ENCODE results near the gene CBLB. TPM values are rescaled to one million over a fixed set of nuclear protein-coding genes. Genes with fewer than 3 reads are reported as not detected.

CBLB gene
- total RNA-seq, 1 donor from 2014 or later, result 41.5 TPM

GRCh38 chr3:105672996-105673395, 195.8 kb downstream of the CBLB start:
- no peak for ATAC-seq
- DNase-seq, result no peak
- TF ChIP-seq CTCF (IDR thresholded peaks at IDR 0.05), result no peak
- Histone ChIP-seq H3K36me3 (peaks cover 59% of the 10 kb centered on the region), H3K4me1 (no peaks in the 10 kb centered on the region), H3K27ac (no peak overlapping the region), H3K4me3 (no peak overlapping the region), H3K27me3 (no peaks in the 10 kb centered on the region), H3K9me3 (no peaks in the 10 kb centered on the region)
- intact Hi-C loops (cut with DNase I), result no loop called here

- Histone ChIP-seq H3K27me3 (no peaks in the 10 kb centered on the region), H3K4me3 (no peak overlapping the region), H3K27ac (no peak overlapping the region), H3K9me3 (no peaks in the 10 kb centered on the region), H3K36me3 (peaks cover 58% of the 10 kb centered on the region), H3K4me1 (no peaks in the 10 kb centered on the region)
- ATAC-seq (no peak), DNase-seq (no peak)
- intact Hi-C loops (cut with DNase I), result no loop called here
- TF ChIP-seq CTCF (IDR thresholded peaks at IDR 0.05), result no peak
Measured at GRCh38 chr3:105662306-105662705, 206.5 kb downstream of the CBLB start.

- ATAC-seq, result no peak
- no peak for TF ChIP-seq CTCF (IDR thresholded peaks at IDR 0.05)
- H3K36me3 ChIP-seq, result peaks cover 58% of the 10 kb centered on the region
Measured at GRCh38 chr3:105661461-105661860, 207.4 kb downstream of the CBLB start.

GRCh38 chr3:105656651-105657504, 211.9 kb downstream of the CBLB start:
- no peak for TF ChIP-seq CTCF (IDR thresholded peaks at IDR 0.05)
- H3K36me3 ChIP-seq, result peaks cover 39% of the 10 kb centered on the region
- intact Hi-C loops (cut with DNase I), result no loop called here
- ATAC-seq (no peak), DNase-seq (no peak)
- H3K9me3 ChIP-seq, result no peaks in the 10 kb centered on the region
- no peaks in the 10 kb centered on the region for H3K4me1 ChIP-seq
- no peaks in the 10 kb centered on the region for H3K27me3 ChIP-seq
- H3K4me3 ChIP-seq, result no peak overlapping the region
- H3K27ac ChIP-seq, result no peak overlapping the region

More at GRCh38 chr3:105661461-105661860, 207.4 kb downstream of the CBLB start:
- intact Hi-C loops (cut with DNase I), result no loop called here
- Histone ChIP-seq H3K4me3 (no peak overlapping the region), H3K27me3 (no peaks in the 10 kb centered on the region), H3K4me1 (no peaks in the 10 kb centered on the region), H3K27ac (no peak overlapping the region), H3K9me3 (no peaks in the 10 kb centered on the region)
- no peak for DNase-seq

GRCh38 chr3:105653868-105654267, 214.9 kb downstream of the CBLB start:
- no peak for DNase-seq
- Histone ChIP-seq H3K4me3 (no peak overlapping the region), H3K4me1 (no peaks in the 10 kb centered on the region), H3K9me3 (no peaks in the 10 kb centered on the region), H3K27me3 (no peaks in the 10 kb centered on the region), H3K36me3 (peaks cover 13% of the 10 kb centered on the region), H3K27ac (no peak overlapping the region)
- ATAC-seq, result no peak
- intact Hi-C loops (cut with DNase I), result no loop called here
- TF ChIP-seq CTCF (IDR thresholded peaks at IDR 0.05), result no peak

All from upper lobe of right lung (tissue), 1 donor.